CD14-positive monocyte (primary cell): ENCODE data around the gene SGSH. TPM values are rescaled to one million over a fixed set of nuclear protein-coding genes. Genes with fewer than 3 reads are reported as not detected.

Experiments
- DNase-seq, 3 donors: peaks; one replicate each; pipeline ENCODE4 v3.0.0-alpha.2; 2011 to 2022
- H2AFZ ChIP-seq: 2 replicates; pipeline ENCODE4 v1.6.0; 2012; ENCODE audit warnings: mild to moderate bottlenecking, low read depth, low read length, inconsistent platforms; ENCODE audit not compliant: insufficient read depth, poor library complexity, severe bottlenecking
- H3K27ac ChIP-seq, 2 donors: 1 replicate in 1 of 2; 2 replicates in 1 of 2; pipeline ENCODE4 v1.5.1; 2012 to 2013; ENCODE audit warnings: low read length in 2 of 2, control low read depth in 1 of 2, inconsistent platforms in 1 of 2, low read depth in 1 of 2, mild to moderate bottlenecking in 1 of 2
- H3K27me3 ChIP-seq, 2 donors: one replicate each; pipeline versions ENCODE4 v1.6.0 to v1.6.1; 2011 to 2013; ENCODE audit warnings: low read length in 2 of 2; ENCODE audit not compliant: control insufficient read depth in 2 of 2, insufficient read depth in 2 of 2
- H3K36me3 ChIP-seq, 2 donors: replicated peaks in 1 of 2; 1 replicate in 1 of 2; 2 replicates in 1 of 2; pipeline versions ENCODE4 v1.5.1 to v1.6.1; 2012 to 2013; ENCODE audit warnings: low read length in 2 of 2, control low read depth in 1 of 2, inconsistent platforms in 1 of 2, mild to moderate bottlenecking in 1 of 2; ENCODE audit not compliant: insufficient read depth in 2 of 2, control insufficient read depth in 1 of 2
- H3K4me1 ChIP-seq, 2 donors: 1 replicate in 1 of 2; 2 replicates in 1 of 2; pipeline versions ENCODE4 v1.5.1 to v1.6.1; 2012 to 2013; ENCODE audit warnings: low read length in 2 of 2, control low read depth in 1 of 2, inconsistent platforms in 1 of 2, mild to moderate bottlenecking in 1 of 2, moderate library complexity in 1 of 2; ENCODE audit not compliant: insufficient read depth in 2 of 2, control insufficient read depth in 1 of 2
- H3K4me2 ChIP-seq: replicated peaks from 2 replicates; pipeline ENCODE3; 2012; ENCODE audit warnings: low read length, moderate library complexity, mild to moderate bottlenecking; ENCODE audit not compliant: poor library complexity, severe bottlenecking; ENCODE audit errors: extremely low read depth
- H3K4me3 ChIP-seq, 3 experiments: fragments of 200-600 bp in 1 of 3; sonication (generic) in 1 of 3; replicated peaks in 1 of 3; 1 replicate in 2 of 3; 2 replicates in 1 of 3; pipeline ENCODE4 v1.5.1; 2011 to 2013; ENCODE audit warnings: low read length in 3 of 3, mild to moderate bottlenecking in 3 of 3, control low read depth in 2 of 3, low read depth in 2 of 3, inconsistent platforms in 1 of 3, moderate library complexity in 1 of 3
- H3K79me2 ChIP-seq: 2 replicates; pipeline ENCODE4 v1.6.0; 2012; ENCODE audit warnings: mild to moderate bottlenecking, control low read depth, inconsistent platforms, low read length, moderate library complexity; ENCODE audit not compliant: insufficient read depth
- H3K9ac ChIP-seq: 2 replicates; pipeline ENCODE4 v1.6.0; 2017; ENCODE audit warnings: low read length, mild to moderate bottlenecking; ENCODE audit not compliant: insufficient read depth, poor library complexity, severe bottlenecking
- H3K9me3 ChIP-seq, 2 donors: replicated peaks in 1 of 2; 1 replicate in 1 of 2; 2 replicates in 1 of 2; pipeline versions ENCODE4 v1.5.1 to v1.6.1; 2012 to 2013; ENCODE audit warnings: low read length in 2 of 2, control low read depth in 1 of 2; ENCODE audit not compliant: control insufficient read depth in 1 of 2, insufficient read depth in 1 of 2
- H4K20me1 ChIP-seq: 2 replicates; pipeline ENCODE4 v1.6.0; 2012; ENCODE audit warnings: mild to moderate bottlenecking, low read length, control low read depth, moderate library complexity; ENCODE audit not compliant: insufficient read depth
- H3K27ac Mint-ChIP-seq, 7 donors: one replicate each; pipeline ENCODE4 v1.8.0; 2020; ENCODE audit warnings: mild to moderate bottlenecking in 7 of 7, mixed read lengths in 7 of 7, moderate library complexity in 6 of 7, inconsistent platforms in 2 of 7
- H3K27me3 Mint-ChIP-seq, 3 donors: one replicate each; pipeline ENCODE4 v1.8.0; 2021 to 2022; ENCODE audit warnings: low read depth in 3 of 3, mild to moderate bottlenecking in 3 of 3, mixed read lengths in 3 of 3, moderate library complexity in 3 of 3, inconsistent platforms in 1 of 3
- H3K36me3 Mint-ChIP-seq, 2 donors: one replicate each; pipeline ENCODE4 v1.8.0; 2020; ENCODE audit warnings: mixed read lengths in 2 of 2, inconsistent platforms in 1 of 2, mild to moderate bottlenecking in 1 of 2
- H3K4me1 Mint-ChIP-seq: one replicate; pipeline ENCODE4 v1.8.0; 2020; ENCODE audit warnings: mild to moderate bottlenecking, mixed read lengths
- H3K4me3 Mint-ChIP-seq, 2 donors: one replicate each; pipeline ENCODE4 v1.8.0; 2020; ENCODE audit warnings: mild to moderate bottlenecking in 2 of 2, mixed read lengths in 2 of 2, moderate library complexity in 1 of 2
- H3K9me3 Mint-ChIP-seq, 7 donors: one replicate each; pipeline ENCODE4 v1.8.0; 2020 to 2022; ENCODE audit warnings: mixed read lengths in 7 of 7, mild to moderate bottlenecking in 6 of 7, moderate library complexity in 6 of 7, inconsistent platforms in 2 of 7
- CTCF ChIP-seq: fragments of 200-600 bp; IDR thresholded peaks from one replicate; pipeline ENCODE4 v1.8.0; 2022; ENCODE audit warnings: antibody characterized with exemption, mild to moderate bottlenecking
- WGBS: methylation state at CpG from one replicate; pipeline ENCODE4 v1.1.5; 2013; ENCODE audit warnings: missing lambda C conversion rate; ENCODE audit not compliant: insufficient coverage; 5-methylcytosine and 5-hydroxymethylcytosine counted together
- intact Hi-C, 2 donors: fragments of 100-400 bp; cut with micrococcal nuclease; formaldehyde crosslinking; loops; one replicate each; pipeline versions ENCODE4 v1.15.0 to v1.15.1; 2023
- polyA plus RNA-seq, 3 donors: library from polyadenylated mRNA; depleted of rRNA in 1 of 3; unstranded in 2 of 3; stranded (reverse) in 1 of 3; fragments of 300-500 nt in 2 of 3; fragments of >200 nt in 1 of 3; fragmentation: Illumina TruSeq in 2 of 3; gene quantifications; 1 replicate in 2 of 3; 2 replicates in 1 of 3; pipeline ENCODE4 v1.2.3, GENCODE V29; 2012 to 2021

Gene SGSH
- polyA plus RNA-seq, 3 donors, result 21.1 to 193 (median 31.3) TPM

GRCh38 chr17:80195671-80196529, 24.2 kb downstream of the SGSH start:
- 73% methylated on average over 21 of the region's 27 CpGs for WGBS
- Histone ChIP-seq H3K9ac (no peak overlapping the region), H2AFZ (no peak overlapping the region), H3K27ac (no peak overlapping the region), H3K36me3 (no peaks in the 10 kb centered on the region), H4K20me1 (no peaks in the 10 kb centered on the region), H3K4me2 (no peak overlapping the region), H3K27me3 (no peaks in the 10 kb centered on the region), H3K4me3 (no peak overlapping the region), H3K9me3 (no peaks in the 10 kb centered on the region), H3K79me2 (no peaks in the 10 kb centered on the region), H3K4me1 (no peaks in the 10 kb centered on the region)
- H3K27ac Mint-ChIP-seq, result peak overlapping the region in 3 of 7 donors; percentile 49 to 75 (median 66)
- no peak overlapping the region for H3K4me3 Mint-ChIP-seq
- intact Hi-C loops, result loop anchor here (1.0 to 10.0 kb wide), 3 partner anchors 57 to 169 kb away; partner anchors contain the start of gene RNF213 (in 1 of the 2)
- H3K36me3 Mint-ChIP-seq, result no peaks in the 10 kb centered on the region
- peak; percentile 100 for TF ChIP-seq CTCF
- peaks cover 11 to 29% (median 24%) of the 10 kb centered on the region in 3 donors for H3K27me3 Mint-ChIP-seq
- peak; percentile 33 to 63 (median 59) for DNase-seq
- peaks cover 0 to 4% (median 3%) of the 10 kb centered on the region in 7 donors for H3K9me3 Mint-ChIP-seq
- H3K4me1 Mint-ChIP-seq, result no peaks in the 10 kb centered on the region

- Mint-ChIP-seq H3K36me3 (no peaks in the 10 kb centered on the region), H3K4me1 (no peaks in the 10 kb centered on the region), H3K9me3 (peaks cover 0 to 4% (median 3%) of the 10 kb centered on the region in 7 donors), H3K27ac (peak overlapping the region in 2 of 7 donors; percentile 66 to 83), H3K27me3 (peaks cover 11 to 27% (median 26%) of the 10 kb centered on the region in 3 donors), H3K4me3 (no peak overlapping the region)
- no peak for TF ChIP-seq CTCF
- Histone ChIP-seq H3K36me3 (no peaks in the 10 kb centered on the region), H3K27ac (no peak overlapping the region), H3K4me1 (no peaks in the 10 kb centered on the region), H3K4me3 (no peak overlapping the region), H3K9ac (no peak overlapping the region), H3K79me2 (no peaks in the 10 kb centered on the region), H2AFZ (no peak overlapping the region), H4K20me1 (no peaks in the 10 kb centered on the region), H3K9me3 (no peaks in the 10 kb centered on the region), H3K27me3 (no peaks in the 10 kb centered on the region), H3K4me2 (no peak overlapping the region)
- DNase-seq, result no peak
- WGBS, result 98% methylated on average over 14 of the region's 14 CpGs
- intact Hi-C loops, result loop anchor here in 1 of 2 donors (5.0 to 10.0 kb wide), 2 partner anchors 67 to 170 kb away; partner anchors contain the start of gene RNF213
These were observed 25.0 kb downstream of the SGSH start for GRCh38 chr17:80195141-80195540.
